Inflammatory macrophage treated with lipopolysaccharide for 4 hours (primary cell): ENCODE measurements around the gene IFNGR2.

Experiments used
- DNase-seq: peaks from one replicate; pipeline ENCODE4 v3.0.0-alpha.2; 2020

IFNGR2 gene, protein sequence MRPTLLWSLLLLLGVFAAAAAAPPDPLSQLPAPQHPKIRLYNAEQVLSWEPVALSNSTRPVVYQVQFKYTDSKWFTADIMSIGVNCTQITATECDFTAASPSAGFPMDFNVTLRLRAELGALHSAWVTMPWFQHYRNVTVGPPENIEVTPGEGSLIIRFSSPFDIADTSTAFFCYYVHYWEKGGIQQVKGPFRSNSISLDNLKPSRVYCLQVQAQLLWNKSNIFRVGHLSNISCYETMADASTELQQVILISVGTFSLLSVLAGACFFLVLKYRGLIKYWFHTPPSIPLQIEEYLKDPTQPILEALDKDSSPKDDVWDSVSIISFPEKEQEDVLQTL

DNA sequence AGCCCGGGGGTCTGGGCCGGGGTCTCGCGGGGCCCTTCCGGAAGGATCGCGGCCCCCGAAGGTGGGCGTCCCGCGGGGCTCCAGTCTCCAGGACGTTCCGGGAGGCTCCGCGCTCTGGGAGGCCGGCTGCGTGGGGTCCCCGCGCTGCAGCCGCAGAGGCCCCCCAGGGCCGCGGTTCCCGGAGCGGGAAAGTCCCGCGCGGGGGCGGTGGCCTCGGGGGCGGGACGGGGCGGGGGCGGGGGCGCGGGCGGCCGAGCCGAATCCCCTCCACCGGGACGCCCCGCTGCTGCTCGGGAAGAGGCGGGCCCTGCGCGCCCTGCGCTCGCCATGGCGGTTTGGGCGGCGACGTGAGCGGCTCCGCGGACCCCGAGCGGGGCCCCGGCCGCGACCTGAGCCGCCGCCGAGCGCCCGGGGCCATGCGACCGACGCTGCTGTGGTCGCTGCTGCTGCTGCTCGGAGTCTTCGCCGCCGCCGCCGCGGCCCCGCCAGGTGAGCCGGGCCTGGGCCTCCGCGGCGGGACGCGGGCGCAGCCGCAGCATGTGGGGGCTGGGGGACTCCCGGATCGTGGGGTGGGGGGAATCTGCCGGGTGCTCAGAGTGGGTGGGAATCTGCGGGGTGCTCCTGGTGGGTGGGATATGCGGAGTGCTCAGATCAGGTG is at the start of gene IFNGR2:
TSS of gene IFNGR2 (plus strand) at position 286 of the 658 bp plus-strand sequence. CDS start at position 417, 131 bp downstream.
- DNase-seq, result peak; percentile 70

DNA sequence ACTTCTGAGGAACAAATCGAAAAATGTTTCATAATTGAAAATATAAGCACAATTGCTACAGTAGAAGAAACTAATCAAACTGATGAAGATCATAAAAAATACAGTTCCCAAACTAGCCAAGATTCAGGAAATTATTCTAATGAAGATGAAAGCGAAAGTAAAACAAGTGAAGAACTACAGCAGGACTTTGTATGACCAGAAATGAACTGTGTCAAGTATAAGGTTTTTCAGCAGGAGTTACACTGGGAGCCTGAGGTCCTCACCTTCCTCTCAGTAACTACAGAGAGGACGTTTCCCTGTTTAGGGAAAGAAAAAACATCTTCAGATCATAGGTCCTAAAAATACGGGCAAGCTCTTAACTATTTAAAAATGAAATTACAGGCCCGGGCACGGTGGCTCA is 47.9 kb upstream of the IFNGR2 start:
- peak; percentile 33 for DNase-seq

DNA sequence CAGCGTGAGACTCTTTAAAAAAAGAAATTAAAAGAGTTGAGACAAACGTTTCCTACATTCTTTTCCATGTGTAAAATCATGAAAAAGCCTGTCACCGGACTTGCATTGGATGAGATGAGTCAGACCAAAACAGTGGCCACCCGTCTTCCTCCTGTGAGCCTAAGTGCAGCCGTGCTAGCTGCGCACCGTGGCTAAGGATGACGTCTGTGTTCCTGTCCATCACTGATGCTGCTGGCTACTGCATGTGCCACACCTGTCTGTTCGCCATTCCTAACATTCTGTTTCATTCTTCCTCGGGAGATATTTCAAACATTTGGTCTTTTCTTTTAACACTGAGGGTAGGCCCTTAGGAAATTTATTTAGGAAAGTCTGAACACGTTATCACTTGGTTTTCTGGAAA is 47.2 kb upstream of the IFNGR2 start:
- DNase-seq, result no peak

DNA sequence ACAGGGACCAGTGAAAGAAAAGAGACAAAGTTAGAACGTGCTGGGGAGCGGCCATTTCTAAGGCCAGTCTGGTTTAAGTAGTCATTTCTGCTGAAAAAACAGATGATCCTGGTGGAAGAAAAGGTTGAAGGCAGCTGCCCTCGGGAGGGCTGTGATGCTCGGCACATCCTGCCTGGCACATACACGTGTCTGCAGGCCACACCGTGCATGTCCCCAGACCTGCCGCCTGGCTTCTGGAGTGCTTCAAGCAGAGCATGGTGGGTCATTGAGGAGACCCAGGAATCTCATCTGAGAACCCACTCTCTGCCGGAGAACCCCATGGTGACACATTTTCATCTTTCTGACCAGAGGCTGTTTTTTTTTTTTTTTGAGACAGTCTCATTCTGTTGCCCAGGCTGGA is 46.0 kb upstream of the IFNGR2 start:
- no peak for DNase-seq

DNA sequence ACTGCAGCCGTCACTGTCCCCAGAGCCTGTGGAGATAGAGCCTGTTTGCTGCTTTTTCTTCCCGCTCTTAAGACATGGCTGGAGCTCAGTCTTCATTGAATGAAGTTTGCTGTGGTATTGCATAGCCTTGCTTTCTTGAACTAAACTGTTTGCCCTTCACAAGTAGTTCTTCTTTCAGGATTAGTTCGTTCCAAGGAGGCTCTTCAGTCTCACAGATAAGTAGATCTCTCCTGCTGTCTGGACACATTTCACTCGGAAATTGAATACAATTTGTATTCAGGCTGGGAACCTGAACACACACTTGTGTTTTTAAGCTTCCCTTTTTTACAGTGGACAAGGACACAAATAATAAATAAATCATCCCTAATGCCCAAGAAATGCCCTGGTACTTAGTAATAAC is 43.8 kb upstream of the IFNGR2 start:
- DNase-seq, result no peak

DNA sequence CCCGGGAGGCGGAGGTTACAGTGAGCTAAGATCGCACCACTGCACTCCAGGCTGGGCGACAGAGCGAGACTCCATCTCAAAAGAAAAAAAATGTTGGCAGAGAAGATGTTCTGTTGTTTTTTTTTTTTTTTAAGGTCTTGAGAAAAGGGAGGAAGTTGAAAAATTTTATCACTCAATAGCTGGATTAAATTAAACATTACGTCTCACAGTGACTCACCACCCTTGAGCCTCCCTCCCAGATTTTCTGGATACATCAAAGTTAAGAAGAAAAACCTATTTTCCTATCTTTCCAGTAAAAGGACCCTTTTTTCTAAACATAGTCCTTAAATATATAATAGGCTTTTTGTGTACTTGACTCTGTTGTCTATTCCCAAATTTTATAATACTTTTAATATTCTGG is 42.9 kb upstream of the IFNGR2 start:
- no peak for DNase-seq

DNA sequence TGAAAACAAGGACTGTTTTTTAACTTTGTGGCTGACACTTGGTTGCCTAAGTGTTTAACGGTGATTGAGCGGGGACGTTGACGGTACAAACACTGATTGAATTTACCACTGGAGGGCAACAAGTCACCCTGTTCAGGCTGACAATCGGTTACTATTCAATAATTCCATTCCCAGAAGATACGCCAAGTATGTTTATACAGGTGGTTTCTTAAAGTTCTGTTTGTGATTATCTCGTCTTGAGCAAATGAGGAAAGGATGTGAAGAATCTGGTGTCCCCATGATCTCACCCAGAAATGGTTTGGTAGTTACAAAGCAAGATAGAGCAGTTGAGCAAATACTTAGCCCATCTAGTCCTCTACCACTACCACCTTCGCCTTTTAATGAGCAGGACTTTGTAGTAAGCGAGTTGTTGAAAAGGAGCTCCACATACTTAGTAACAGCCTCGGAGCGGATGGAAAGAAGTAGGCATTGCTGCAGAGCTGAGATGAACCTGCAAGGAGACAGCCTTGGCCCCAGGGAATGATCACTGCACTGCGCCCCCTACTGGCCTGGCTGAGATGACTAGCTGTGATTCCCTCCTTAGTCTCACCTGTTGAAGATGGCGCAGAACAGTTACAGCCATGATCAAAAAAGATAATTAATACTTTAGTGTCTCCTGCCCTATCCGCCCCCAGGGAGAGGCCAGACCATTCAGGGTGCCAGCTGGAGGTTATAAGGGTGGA is 42.2 kb upstream of the IFNGR2 start:
- peak; percentile 66 for DNase-seq

DNA sequence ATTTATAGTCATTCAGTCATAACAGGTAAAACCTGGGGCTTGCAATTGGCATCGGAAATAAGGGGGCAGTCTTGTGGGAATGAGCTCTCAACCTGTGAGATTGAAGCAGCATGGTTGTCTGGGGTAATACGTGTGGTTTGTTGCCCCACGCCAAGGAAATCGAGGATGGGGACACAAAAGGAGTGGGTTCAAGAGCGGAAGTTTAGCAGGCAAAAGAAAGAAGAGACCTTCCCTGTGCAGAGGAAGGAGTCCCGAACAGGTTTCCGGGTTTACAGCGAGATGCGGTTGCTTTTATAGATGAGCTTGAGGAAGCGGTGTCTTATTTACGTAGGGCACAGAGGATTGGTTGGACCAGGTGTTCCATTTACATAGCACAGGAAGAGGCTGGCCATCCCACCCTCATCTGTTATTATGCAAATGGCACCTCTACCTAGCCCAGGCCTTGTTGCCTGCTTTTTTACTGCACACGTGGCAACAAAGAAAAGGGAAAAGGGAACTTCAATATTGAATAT is 41.1 kb upstream of the IFNGR2 start:
- peak; percentile 57 for DNase-seq

DNA sequence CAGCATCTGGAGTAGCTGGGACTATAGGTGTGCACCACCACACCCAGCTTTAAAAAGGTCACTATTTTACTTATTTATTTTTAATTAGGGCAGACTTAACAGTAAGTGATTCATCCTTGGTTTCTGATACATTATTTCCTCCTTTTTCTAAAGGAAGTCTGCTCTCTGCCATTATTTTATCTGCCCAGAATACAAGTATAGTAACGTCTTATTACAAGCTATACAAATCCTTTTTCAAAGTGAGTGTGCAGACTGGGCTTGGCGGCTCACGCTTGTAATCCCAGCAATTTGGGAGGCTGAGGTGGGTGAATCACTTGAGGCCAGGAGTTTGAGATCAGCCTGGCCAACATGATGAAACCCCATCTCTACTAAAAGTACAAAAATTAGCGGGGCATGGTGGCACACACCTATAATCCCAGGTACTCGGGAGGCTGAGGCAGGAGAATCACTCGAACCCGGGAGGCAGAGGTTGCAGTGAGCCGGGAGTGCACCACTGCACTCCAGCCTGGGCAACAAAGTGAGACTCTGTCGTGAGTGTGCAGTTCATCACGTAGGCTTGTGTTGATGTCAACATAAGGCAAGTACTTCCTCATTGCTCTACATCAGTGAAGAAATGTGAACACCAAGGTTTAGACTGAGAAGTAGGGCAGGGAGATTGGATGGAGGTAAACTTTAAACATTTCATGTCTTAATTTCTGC is 39.2 kb upstream of the IFNGR2 start:
- DNase-seq, result peak; percentile 90

DNA sequence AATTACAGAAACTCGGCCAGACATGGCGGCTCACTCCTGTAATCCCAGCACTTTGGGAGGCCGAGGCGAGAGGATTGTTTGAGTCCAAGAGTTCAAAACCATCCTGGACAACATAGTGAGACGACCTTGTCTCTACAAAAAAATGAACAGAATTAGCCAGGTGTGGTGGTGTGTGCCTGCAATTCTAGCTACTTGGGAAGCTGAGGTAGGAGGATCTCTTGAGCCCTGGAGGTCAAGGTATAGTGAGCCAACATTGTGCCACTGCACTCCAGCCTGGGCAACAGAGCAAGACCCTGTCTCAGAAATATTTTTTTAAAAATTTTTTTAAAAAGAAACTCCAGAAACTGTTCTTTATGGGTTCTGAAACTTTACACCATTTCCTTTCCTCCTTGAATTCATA is 38.4 kb upstream of the IFNGR2 start:
- DNase-seq, result no peak

DNA sequence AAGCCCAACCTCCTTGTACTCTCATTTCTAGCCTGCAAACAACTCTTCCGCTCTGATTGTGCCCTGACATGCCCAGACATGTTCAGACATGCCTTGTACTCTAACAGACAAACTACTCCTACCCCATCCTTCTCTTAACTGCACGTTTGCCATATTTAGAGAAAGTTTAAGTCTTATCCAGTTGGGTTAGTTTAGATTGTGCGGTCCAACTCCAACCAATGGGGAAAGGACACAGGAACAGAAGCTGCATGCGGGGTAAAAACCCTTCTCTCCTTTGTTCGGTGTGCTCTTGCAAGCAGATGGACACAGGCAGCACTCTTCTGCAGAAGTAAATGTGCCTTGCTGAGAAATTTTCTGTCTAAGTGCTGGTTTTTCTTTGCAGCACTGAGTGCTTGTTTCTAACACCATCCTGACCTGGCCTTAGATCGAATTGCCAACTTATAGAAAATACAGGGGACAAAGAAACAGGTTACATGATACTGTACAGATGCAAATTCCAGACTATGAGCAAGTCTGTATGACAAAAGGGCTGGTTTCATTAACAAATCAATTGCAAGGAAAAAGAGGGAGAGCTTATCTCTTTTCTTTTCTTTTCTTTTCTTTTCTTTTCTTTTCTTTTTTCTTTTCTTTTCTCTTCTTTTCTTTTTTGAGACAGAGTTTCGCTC is 35.8 kb upstream of the IFNGR2 start:
- DNase-seq, result no peak

DNA sequence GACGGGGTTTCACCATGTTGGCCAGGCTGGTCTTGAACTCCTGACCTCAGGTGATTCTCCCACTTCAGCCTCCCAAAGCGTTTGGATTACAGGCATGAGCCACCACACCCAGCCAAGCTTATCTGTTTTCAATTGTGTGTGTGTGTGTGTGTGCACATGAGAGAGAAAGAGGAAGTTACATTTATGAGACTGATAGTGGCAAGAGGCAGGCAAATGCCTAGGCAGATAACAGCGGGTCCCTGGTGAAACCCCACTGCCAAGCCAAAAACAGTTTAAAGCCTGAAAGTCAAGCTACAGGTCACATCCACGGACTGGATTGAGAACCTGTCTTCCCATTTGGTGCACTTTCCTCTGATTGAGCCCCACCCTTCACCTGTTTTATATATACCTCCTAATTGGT is 35.1 kb upstream of the IFNGR2 start:
- no peak for DNase-seq

DNA sequence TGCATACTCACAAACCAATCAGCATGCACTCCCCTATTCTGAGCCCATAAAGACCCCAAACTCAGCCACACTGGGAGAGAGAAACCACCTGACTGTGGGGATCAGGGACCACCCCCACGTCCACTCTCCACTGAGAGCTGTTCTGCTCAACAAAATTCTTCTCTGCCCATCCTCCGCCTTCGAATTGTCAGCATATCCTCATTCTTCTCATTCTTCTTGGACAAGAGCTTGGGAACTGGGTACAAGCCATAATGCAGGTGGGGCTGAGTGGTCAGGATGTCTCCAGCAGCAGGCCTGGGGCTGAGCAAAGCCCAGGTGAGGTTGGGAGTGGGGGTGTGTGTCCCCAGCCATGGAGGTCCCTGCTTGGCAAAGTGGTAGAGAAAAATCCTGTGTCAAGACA is 34.6 kb upstream of the IFNGR2 start:
- no peak for DNase-seq

DNA sequence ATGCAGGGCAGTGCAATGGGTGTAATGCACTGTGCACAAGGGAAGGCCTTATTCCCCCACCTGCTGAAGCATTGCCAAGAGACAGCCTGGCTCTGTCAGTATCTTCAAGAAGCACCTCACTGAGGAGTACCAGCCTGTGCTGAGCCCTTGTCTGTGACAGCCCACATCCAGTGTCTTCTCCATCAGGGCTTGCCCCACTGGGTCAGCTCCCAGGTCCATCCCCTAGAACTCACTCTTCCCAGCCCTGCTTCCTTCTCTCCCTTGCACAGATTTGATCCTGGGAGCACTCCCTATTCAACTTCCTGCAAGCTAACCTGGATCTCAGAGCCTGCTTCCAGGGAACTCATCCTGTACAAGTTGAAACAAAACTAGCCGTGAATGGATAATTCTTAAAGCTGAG is 33.6 kb upstream of the IFNGR2 start:
- no peak for DNase-seq

DNA sequence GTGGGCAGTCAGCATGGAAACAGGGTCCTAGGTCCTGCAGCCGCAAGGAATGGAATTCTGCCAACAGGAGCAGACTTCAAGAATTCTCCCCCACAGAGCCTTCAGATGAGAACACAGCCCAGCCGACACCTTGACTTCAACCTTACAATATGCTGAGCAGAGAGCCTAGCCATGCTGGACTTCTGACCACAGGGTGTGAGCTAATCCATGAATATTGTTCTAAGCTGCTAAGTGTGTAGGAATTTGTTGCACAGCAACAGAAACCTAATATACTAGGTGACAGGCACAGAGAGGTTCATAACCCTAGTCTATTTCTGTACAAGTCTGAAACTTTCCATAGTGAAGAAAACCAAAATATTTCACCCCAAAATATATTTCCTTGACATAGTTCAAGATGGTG is 32.9 kb upstream of the IFNGR2 start:
- DNase-seq, result no peak

DNA sequence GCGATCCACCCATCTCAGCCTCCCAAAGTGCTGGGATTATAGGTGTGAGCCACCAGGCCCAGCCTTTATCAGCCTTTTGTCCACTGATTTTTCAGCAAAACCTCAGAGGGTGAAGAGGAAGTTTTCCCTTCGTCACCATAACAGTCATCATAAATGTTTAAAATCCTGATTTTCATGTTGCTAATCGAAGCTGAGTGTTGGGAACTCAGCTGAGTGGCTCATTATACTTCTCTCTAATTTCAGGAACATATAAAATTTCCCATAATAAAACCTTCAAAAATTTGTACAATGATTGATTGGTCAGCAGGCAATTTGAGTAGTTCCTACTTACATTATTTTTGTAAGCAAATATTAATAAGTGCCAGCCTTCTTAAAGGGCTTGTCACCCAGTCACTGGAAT is 31.8 kb upstream of the IFNGR2 start:
- no peak for DNase-seq

DNA sequence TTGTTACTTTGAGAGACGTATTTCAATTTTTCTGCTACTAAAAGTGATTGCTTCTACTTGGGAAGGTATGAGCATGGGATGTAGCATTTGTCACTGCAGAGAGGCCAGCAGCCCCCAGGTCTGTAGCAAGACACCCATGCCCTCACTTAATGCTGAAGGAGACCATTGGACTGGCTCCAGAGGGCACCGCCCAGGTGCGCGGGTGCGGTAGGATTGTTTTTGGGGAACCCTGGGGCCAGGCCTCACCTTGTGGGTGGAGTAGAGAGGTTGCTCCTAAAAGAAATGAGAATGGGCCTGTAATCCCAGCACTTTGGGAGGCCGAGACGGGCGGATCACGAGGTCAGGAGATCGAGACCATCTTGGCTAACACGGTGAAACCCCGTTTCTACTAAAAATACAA is 30.6 kb upstream of the IFNGR2 start:
- DNase-seq, result no peak

DNA sequence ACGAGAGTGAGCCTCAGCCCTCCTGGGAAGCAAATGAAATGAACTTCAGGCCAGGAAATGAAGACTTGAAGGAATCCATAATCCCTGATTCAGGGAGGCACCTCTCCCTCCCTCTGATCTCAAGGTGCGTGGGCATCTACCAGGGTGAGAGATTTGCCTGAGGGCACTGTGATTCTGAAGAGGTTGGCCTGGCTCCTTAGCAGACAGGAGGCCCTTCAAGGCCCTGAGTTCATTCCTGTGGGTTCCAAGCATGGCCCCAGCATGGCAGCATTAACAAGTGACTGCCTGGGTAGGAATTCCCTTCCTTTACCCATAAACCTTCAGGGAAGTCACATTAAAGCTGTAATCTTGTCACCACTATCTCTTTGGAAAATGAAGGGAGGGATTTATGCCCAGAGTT is 29.8 kb upstream of the IFNGR2 start:
- DNase-seq, result no peak

DNA sequence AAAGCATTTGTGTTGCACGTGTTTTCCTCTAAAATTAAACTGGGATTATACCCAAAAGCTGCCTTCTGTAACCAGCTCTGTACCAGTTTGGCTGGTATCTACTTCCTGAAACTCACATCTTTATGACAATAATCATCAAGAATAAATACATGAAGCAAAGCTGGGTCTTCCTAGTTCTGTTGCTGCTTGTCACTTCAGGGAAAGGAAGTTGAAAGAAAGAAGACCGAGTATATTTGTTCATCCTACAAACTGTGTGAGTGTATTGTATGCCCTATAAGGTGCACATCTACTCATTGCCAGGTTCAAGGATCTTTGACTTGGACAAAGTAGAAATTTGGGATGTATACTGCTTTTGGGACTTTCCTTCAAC is 29.1 kb upstream of the IFNGR2 start:
- DNase-seq, result peak; percentile 86

DNA sequence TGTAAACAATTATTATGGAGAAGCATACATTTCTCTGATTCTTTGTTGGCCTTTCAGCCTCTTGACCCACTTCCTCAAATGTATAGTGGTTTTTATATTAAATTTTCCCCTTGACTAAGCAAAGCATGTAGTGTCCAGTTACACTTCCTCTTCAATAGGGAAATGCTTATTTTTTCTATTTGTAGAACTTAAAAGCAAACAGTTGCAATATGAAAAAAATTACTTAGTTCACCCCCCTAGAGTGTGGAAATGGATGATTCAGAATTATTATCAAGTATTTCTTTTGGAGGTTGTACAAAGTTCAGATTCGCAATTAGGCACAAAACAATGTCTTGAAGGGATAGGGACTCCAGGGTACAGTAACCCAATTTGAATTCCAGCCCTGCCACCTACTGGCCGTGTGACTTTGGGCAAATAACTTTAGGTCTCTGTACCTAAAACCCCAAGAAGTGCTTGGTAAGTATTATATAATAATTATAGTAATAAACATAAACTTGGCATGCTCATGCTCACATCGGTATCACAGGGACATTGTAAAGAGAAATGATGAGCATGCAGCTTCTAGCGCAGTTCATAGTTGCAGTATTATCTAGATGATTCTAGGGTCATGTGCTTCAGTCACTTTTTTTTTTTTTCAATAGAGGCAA is 28.6 kb upstream of the IFNGR2 start:
- DNase-seq, result peak; percentile 98

DNA sequence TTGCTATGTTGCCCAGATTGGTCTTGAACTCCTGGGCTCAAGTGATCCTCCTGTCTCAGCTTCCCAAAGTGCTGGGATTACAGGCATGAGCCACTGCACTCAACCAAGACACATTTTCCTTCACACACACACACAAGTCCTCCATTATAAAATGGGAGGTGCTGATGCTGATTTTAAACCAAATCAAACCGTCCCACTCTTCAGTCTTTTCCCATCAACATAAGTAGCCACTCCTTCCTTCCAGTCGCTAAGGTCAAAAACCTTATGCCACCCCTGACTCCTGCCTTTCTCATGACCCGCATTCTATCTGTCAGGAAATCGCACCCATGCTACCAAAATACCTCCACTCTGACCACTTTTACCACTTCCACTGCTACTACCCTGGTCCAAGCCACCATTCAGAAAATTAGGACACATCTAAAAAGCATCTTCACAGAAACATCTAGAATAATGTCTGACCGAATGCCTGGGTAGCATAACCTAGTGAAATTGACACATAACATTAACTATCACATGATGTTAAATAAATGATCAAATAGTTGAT is 28.0 kb upstream of the IFNGR2 start:
- DNase-seq, result no peak
